Measurements from ENCODE around the gene ELANE.
"Not testable (repeated sequence)": the region's sequence is repeated elsewhere in the genome, so short reads cannot be mapped to it uniquely, and the experiment has no call there.

The ELANE gene

DNA sequence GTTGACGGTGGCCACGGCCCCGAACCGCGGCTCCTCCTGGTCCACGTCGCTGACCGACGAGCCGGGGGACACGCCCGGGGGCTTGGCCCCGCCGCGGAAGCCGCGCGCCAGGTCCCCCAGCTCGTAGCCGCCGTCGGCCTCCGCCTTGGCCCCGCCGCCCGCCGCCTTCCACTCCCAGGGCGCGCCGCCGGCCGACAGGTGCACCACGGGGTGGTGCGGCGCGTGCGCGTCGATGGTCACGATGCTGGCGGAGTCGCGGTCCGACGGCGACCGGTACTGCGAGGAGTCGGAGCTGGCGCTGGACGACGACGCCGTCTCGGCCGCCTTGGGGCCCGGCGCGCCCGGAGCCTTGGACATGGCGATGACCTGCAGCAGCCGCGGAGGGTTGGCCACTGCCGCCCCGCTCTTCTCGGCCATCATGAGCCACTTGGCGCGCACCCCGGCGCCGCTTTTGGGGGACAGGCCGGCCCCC, 39.3 kb upstream of the ELANE start:
- no peak; the same call in 1 of the 2 replicates for TF ChIP-seq POLR2AphosphoS5 (IDR thresholded peaks at IDR 0.05; ENCODE audit: borderline replicate concordance, low read depth, low read length)
- no peak for TF ChIP-seq EZH2 (IDR thresholded peaks at IDR 0.05)
- no peak for TF ChIP-seq FOXP2 (optimal IDR thresholded peaks at IDR 0.05; ENCODE audit: control extremely low read depth, extremely low read length, insufficient read depth)
- Histone ChIP-seq H3K9ac (ENCODE audit: insufficient read length) (no peak overlapping the region), H3K4me3 (no peak overlapping the region), H3K36me3 (ENCODE audit: insufficient read depth, low read length) (peaks cover 63% of the 10 kb centered on the region), H3K9me3 (ENCODE audit: low read depth, low read length) (no peaks in the 10 kb centered on the region), H3K27ac (no peak overlapping the region)
- no peak for DNase-seq (ENCODE audit: low read depth, low spot score)

DNA sequence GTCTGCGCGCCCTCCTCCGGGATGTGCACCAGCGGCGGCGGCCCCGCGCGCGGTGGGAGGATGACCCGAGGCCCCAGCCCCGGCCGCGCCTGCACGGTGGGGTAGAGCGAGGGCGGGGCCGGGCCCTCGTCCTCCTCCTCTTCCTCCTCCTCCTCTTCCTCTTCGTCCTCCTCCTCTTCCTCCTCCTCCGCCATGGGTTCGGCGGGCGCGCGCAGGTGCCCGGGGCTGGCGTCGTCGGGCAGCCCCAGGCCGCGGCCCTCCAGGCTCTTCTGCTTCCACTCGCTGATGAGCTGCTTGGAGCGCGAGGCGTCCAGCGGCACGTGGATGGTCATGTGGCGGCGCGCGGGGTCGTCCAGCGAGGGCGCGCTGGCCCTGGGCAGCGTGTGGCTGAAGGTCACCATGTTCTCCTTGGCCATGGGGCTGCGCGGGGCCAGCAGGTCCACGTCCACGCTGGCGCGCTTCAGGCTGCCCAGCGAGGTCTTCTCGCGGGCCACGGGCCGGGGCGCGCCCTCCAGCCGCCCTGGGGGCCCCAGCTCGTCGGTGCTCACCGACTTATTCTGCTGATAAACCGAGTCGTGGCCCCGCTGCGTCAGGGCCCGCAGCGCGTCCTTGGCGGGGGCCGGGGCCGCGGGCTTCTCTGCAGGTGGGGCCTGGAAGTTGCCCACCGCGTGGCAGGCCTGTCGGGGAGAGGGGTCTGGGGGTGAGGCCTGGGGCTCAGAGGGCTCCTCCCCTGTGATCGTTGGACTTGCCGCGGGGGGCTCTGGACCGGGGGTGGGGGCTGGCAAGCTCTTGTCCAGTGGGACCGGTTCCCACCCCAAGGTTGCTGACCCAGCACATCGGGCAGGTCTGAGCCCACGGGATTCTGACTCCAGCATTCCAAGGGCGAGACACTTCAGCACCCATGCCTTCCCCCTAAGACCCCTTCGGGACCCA, 38.6 kb upstream of the ELANE start:
- peaks cover 56% of the 10 kb centered on the region for H3K36me3 ChIP-seq (ENCODE audit: insufficient read depth, low read length)
- H3K9me3 ChIP-seq (ENCODE audit: low read depth, low read length): no peaks in the 10 kb centered on the region
- no peak overlapping the region for H3K4me3 ChIP-seq

DNA sequence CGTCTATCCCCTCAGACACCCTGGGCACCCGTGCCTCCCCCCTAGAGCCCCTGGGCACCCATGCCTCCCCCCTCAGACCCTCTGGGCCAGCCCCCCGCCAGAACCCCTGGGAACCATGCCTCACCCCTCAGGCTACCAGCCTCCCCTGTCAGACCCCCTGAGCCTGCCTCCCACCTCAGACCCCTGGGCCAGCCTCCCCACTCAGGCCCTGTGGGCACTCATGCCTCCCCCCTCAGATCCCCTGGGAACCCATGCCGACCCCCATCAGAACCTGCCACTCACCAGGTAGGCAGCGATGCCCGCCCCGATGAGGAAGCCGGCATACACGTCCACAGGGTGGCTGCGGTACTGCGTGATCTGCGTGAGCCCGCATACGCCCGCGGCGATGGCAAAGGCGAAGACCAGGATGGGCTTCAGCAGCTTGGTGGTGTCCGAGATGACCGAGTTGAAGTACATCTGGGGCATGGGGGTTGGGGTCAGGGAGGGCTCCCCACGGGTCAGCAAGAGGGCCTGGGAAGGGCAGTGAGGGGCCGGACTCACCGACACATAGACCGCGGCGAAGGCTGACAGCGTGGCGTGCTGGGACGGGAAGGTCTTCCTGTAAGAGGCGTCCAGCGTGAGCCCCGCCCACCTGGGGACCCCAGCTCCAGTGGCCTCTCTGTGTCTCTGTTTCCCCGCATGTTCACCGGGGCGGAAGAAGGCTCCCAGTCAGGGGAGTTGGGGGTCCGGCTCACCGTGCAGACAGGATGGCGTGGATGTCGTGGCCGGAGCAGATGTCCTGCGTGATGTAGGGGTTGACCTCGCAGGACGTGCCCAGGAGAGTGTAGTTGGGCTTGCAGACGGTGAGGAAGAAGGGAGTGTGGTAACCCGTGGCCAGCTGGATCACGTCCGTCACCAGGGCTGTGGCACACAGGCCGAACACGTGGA, 37.7 kb upstream of the ELANE start:
- no peak overlapping the region for H3K9ac ChIP-seq (ENCODE audit: insufficient read length)
- DNase-seq (ENCODE audit: low read depth, low spot score): no peak
- H3K27ac ChIP-seq: no peak overlapping the region
- peaks cover 47% of the 10 kb centered on the region for H3K36me3 ChIP-seq (ENCODE audit: insufficient read depth, low read length)
- no peaks in the 10 kb centered on the region for H3K9me3 ChIP-seq (ENCODE audit: low read depth, low read length)
- TF ChIP-seq FOXP2 (optimal IDR thresholded peaks at IDR 0.05; ENCODE audit: control extremely low read depth, extremely low read length, insufficient read depth) (no peak), POLR2AphosphoS5 (IDR thresholded peaks at IDR 0.05; ENCODE audit: borderline replicate concordance, low read depth, low read length) (peak; percentile 45; the same call in 1 of the 2 replicates)
- H3K4me3 ChIP-seq: no peak overlapping the region

More for the DNA sequence above, 38.6 kb upstream of the ELANE start:
- DNase-seq (ENCODE audit: low read depth, low spot score): no peak
- Histone ChIP-seq H3K27ac (no peak overlapping the region), H3K9ac (ENCODE audit: insufficient read length) (no peak overlapping the region)
- TF ChIP-seq FOXP2 (optimal IDR thresholded peaks at IDR 0.05; ENCODE audit: control extremely low read depth, extremely low read length, insufficient read depth) (no peak), POLR2AphosphoS5 (IDR thresholded peaks at IDR 0.05; ENCODE audit: borderline replicate concordance, low read depth, low read length) (no peak; the same call in 1 of the 2 replicates), EZH2 (IDR thresholded peaks at IDR 0.05) (no peak)

DNA sequence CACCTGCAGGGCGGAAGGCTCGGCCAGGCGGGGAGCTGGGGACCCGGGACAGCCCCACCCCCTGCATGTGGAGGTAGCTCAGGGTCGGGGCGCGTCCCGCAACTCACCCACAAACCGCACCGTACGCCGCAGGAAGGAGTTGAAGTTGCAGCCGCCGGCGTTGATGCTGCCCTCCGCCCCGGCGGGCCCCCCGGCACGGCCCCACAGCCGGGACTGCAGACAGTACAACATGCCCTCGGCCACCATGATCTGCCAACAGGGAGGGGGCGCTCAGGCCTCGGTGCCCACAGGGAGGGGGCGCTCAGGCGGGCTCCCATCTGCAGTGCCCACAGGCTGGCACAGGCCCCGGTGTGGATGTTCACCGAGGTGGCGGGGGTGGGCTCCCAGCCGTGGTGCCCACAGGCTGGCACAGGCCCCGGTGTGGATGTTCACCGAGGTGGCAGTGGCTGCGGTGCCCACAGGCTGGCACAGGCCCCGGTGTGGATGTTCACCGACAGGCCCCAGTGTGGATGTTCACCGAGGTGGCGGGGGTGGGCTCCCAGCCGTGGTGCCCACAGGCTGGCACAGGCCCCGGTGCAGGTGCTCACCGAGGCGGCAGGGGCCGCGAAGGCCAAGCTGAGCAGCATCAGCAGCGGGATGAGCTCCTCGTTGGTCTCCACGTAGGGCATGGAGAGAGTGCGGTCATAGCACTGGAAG, 36.9 kb upstream of the ELANE start:
- Histone ChIP-seq H3K36me3 (ENCODE audit: insufficient read depth, low read length) (peaks cover 39% of the 10 kb centered on the region), H3K27ac (no peak overlapping the region), H3K4me3 (no peak overlapping the region), H3K9ac (ENCODE audit: insufficient read length) (no peak overlapping the region), H3K9me3 (ENCODE audit: low read depth, low read length) (no peaks in the 10 kb centered on the region)
- DNase-seq (ENCODE audit: low read depth, low spot score): no peak
- no peak for TF ChIP-seq FOXP2 (optimal IDR thresholded peaks at IDR 0.05; ENCODE audit: control extremely low read depth, extremely low read length, insufficient read depth)
- no peak for TF ChIP-seq EZH2 (IDR thresholded peaks at IDR 0.05)
- TF ChIP-seq POLR2AphosphoS5 (IDR thresholded peaks at IDR 0.05; ENCODE audit: borderline replicate concordance, low read depth, low read length): no peak

DNA sequence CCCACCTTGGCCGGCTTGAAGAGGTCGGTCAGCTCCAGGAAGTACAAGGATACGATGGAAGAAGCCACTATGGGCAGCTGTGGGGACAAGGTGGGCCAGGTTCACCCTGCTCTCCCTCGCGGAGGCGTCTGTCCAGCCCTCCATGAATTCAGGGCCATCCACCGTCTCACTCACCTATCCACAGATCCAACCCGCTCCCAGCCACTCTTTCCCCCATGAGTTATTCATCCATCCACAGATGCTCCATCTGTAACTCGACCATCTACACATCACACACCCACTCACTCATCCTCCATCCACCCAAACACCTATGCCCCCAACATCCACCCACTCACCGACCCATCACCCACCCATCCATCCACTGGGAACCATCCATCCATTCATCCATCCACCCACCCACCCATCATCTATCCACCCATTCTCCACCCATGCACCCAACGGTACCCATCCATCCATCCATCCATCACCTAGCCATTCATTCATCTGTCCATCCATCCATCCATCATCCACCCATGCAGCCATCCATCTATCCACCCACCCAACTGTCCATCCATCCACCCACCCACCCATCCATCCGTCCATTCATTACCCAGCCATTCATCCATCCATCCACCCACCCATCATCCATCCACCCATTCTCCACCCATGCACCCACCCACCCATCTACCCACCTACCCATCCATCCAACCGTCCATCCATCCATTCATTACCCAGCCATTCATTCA, 36.2 kb upstream of the ELANE start:
- no peak for DNase-seq (ENCODE audit: low read depth, low spot score)
- Histone ChIP-seq H3K9me3 (ENCODE audit: low read depth, low read length) (no peaks in the 10 kb centered on the region), H3K36me3 (ENCODE audit: insufficient read depth, low read length) (peaks cover 32% of the 10 kb centered on the region), H3K27ac (no peak overlapping the region), H3K4me3 (no peak overlapping the region), H3K9ac (ENCODE audit: insufficient read length) (no peak overlapping the region)
- TF ChIP-seq EZH2 (IDR thresholded peaks at IDR 0.05) (no peak), POLR2AphosphoS5 (IDR thresholded peaks at IDR 0.05; ENCODE audit: borderline replicate concordance, low read depth, low read length) (no peak), FOXP2 (optimal IDR thresholded peaks at IDR 0.05; ENCODE audit: control extremely low read depth, extremely low read length, insufficient read depth) (no peak)

- no peak for DNase-seq (ENCODE audit: low read depth, low spot score)
- Histone ChIP-seq H3K36me3 (ENCODE audit: insufficient read depth, low read length) (peaks cover 27% of the 10 kb centered on the region), H3K4me3 (no peak overlapping the region), H3K27ac (no peak overlapping the region), H3K9ac (ENCODE audit: insufficient read length) (no peak overlapping the region), H3K9me3 (ENCODE audit: low read depth, low read length) (no peaks in the 10 kb centered on the region)
- TF ChIP-seq POLR2AphosphoS5 (IDR thresholded peaks at IDR 0.05; ENCODE audit: borderline replicate concordance, low read depth, low read length): no peak
- no peak for TF ChIP-seq EZH2 (IDR thresholded peaks at IDR 0.05)
- TF ChIP-seq FOXP2 (optimal IDR thresholded peaks at IDR 0.05; ENCODE audit: control extremely low read depth, extremely low read length, insufficient read depth): no peak
Measured at GRCh38 chr19:816500-816857, 35.6 kb upstream of the ELANE start.

DNA sequence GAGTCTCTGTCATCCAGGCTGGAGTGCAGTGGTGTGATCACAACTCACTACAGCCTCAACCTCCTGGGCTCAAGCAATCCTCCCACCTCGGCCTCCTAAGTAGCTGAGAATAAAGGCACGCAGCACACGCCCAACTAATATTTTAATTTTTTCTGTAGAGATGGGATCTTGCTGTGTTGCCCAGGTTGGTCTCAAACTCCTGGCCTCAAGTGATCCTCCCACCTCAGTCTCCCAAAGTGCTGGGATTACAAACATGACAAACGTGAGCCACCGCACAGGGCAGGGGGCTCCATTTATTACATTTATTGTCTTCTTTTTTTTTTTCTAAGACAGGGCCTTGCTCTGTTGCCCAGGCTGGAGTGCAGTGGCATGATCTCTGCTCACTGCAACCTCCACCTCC, 31.9 kb upstream of the ELANE start:
- not testable (repeated sequence) for H3K36me3 ChIP-seq (ENCODE audit: insufficient read depth, low read length); H3K9ac ChIP-seq (ENCODE audit: insufficient read length); DNase-seq (ENCODE audit: low read depth, low spot score); H3K27ac ChIP-seq; H3K4me3 ChIP-seq; H3K9me3 ChIP-seq (ENCODE audit: low read depth, low read length)
